Mammary epithelial cell (primary cell): ENCODE results near the gene CEP152.

Experiments used
- CTCF ChIP-seq, 2 donors: IDR thresholded peaks in 1 of 2; conservative IDR thresholded peaks in 1 of 2; 2 replicates each; pipeline ENCODE4 v1.5.1; 2011 to 2012; ENCODE audit warnings: inconsistent platforms in 2 of 2, low read length in 2 of 2, mild to moderate bottlenecking in 2 of 2, control low read depth in 1 of 2, low read depth in 1 of 2; ENCODE audit not compliant: insufficient read depth in 1 of 2; ENCODE audit errors: extremely low read depth in 1 of 2
- EZH2 ChIP-seq: IDR thresholded peaks from 2 replicates; pipeline ENCODE4 v1.6.1; 2012; ENCODE audit warnings: low read length, inconsistent platforms, borderline replicate concordance

GRCh38 chr15:48802257-48802656 is 8.6 kb downstream of the CEP152 start:
- TF ChIP-seq CTCF (conservative IDR thresholded peaks at IDR 0.05 in 1 of 2, IDR thresholded peaks at IDR 0.05 in 1 of 2; ENCODE audit: extremely low read depth in 1 of 2, insufficient read depth in 1 of 2, low read depth in 1 of 2, low read length in 2 of 2) (no peak), EZH2 (no peak)
